ENCODE measurements around the gene ASAH2B. TPM values are rescaled to one million over a fixed set of nuclear protein-coding genes. Genes with fewer than 3 reads are reported as not detected.

Gene ASAH2B
- total RNA-seq (2012; rRNA removed): 4.4 and 5.0 TPM in 2 replicates
- polyA plus RNA-seq (2012; rRNA removed): 2.7 and 3.7 TPM in 2 replicates
- 0.70 and 0.77 TPM in 2 replicates for polyA plus RNA-seq (2012; cell fraction: cytosol; rRNA removed)
- 0.48 and 3.0 TPM in 2 replicates for polyA plus RNA-seq (2012; cell fraction: nucleus; rRNA removed; ENCODE audit: low replicate concordance)
- Bru-seq, nascent RNA: percentile 46 among the genes with signal in this experiment
- BruChase-seq, experiment 1, labeled RNA remaining after a 6-hour chase: percentile 43 among the genes with signal in this experiment
- BruChase-seq, experiment 2, labeled RNA remaining after a 2-hour chase: percentile 51 among the genes with signal in this experiment
- long read RNA-seq, full-length matches to known transcripts: 7 of 9 reads
- long read RNA-seq, partial matches to known transcripts: 1 of 9 reads
- long read RNA-seq, other reads (novel, unspliced or antisense): 1 of 9 reads

DNA sequence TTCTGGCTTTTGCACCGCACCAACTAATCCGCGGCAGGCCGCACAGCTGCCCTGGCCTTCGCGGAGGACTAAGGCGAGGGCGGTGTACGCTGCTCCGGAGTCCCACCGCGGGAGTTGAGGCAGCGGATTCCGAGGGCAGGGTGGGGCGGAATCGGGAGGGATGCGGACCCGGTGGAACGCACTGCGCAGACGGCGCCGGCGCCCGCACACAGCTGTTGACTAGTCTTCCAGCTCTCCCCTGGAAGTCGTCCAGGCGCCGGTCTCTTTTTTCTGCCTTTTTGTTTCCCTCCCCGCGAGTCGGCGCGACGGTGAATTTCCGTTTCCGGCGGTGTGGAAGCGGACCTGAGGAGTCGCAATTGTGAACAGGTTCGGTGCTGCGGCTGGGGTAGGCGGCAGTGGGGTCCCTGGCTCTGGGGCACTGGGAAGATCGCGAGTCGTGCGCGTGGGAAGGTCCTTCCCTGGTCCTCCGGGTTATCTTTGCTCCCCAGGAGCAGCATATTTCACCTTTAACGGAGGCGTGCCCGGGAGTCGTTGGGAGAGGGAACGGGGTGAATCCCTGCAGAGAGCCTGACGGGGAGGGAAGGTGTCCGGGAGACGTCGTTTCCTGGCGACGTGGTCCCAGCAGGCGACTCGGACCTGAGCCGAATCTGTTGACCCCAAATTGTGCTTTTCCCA lies at the start of gene ASAH2B:
Gene ASAH2B (plus strand): TSS at position 319 of the 675 bp plus-strand sequence. CDS start 5,195 bp downstream, outside the sequence.
- peak within 1 kb of the TSS; percentile 57; the same call in 1 of the 3 replicates for H2BK15ac ChIP-seq (ENCODE audit: low read depth, low read length)
- peak within 1 kb of the TSS; percentile 82 for H3K4me2 ChIP-seq (ENCODE audit: low read depth, low read length)
- in situ Hi-C loops (cut with MboI; ENCODE audit: low sequenced_read_pairs): no loop called here
- peak within 1 kb of the TSS; percentile 93 for H4K5ac ChIP-seq (ENCODE audit: low read depth, low read length)
- no peaks in the 10 kb centered on the region for H4K20me1 ChIP-seq (ENCODE audit: insufficient read depth, low read length)
- H3K23ac ChIP-seq (ENCODE audit: low read depth, low read length): peak within 1 kb of the TSS; percentile 78
- TF ChIP-seq, protein P1, sequence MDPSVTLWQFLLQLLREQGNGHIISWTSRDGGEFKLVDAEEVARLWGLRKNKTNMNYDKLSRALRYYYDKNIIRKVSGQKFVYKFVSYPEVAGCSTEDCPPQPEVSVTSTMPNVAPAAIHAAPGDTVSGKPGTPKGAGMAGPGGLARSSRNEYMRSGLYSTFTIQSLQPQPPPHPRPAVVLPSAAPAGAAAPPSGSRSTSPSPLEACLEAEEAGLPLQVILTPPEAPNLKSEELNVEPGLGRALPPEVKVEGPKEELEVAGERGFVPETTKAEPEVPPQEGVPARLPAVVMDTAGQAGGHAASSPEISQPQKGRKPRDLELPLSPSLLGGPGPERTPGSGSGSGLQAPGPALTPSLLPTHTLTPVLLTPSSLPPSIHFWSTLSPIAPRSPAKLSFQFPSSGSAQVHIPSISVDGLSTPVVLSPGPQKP (IDR thresholded peaks at IDR 0.05; ENCODE audit: borderline replicate concordance, low read depth, low read length): no peak
- TF ChIP-seq BHLHE40 (IDR thresholded peaks at IDR 0.05; ENCODE audit: low read depth, low read length) (no peak), RFX5 (IDR thresholded peaks at IDR 0.05; ENCODE audit: low read depth, low read length) (no peak), CHD1 (IDR thresholded peaks at IDR 0.05; ENCODE audit: low read depth, low read length) (no peak), RCOR1 (IDR thresholded peaks at IDR 0.05; ENCODE audit: insufficient replicate concordance, low read length) (peak; percentile 19), CEBPB (IDR thresholded peaks at IDR 0.05; ENCODE audit: low read depth, low read length) (no peak), POLR2A (IDR thresholded peaks at IDR 0.05; ENCODE audit: low read depth, low read length) (peak; percentile 59; the same call in 1 of the 2 replicates), RAD21 (IDR thresholded peaks at IDR 0.05; ENCODE audit: low read length) (no peak), NFE2L2 (IDR thresholded peaks at IDR 0.05; ENCODE audit: low read depth, low read length) (no peak), MAZ (IDR thresholded peaks at IDR 0.05; ENCODE audit: borderline replicate concordance, low read depth, low read length) (peak; percentile 72), MXI1 (IDR thresholded peaks at IDR 0.05; ENCODE audit: borderline replicate concordance, low read depth, low read length) (no peak)
- TF ChIP-seq, protein P2, sequence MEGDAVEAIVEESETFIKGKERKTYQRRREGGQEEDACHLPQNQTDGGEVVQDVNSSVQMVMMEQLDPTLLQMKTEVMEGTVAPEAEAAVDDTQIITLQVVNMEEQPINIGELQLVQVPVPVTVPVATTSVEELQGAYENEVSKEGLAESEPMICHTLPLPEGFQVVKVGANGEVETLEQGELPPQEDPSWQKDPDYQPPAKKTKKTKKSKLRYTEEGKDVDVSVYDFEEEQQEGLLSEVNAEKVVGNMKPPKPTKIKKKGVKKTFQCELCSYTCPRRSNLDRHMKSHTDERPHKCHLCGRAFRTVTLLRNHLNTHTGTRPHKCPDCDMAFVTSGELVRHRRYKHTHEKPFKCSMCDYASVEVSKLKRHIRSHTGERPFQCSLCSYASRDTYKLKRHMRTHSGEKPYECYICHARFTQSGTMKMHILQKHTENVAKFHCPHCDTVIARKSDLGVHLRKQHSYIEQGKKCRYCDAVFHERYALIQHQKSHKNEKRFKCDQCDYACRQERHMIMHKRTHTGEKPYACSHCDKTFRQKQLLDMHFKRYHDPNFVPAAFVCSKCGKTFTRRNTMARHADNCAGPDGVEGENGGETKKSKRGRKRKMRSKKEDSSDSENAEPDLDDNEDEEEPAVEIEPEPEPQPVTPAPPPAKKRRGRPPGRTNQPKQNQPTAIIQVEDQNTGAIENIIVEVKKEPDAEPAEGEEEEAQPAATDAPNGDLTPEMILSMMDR (conservative IDR thresholded peaks at IDR 0.05; ENCODE audit: low read depth, low read length): no peak
- H3K56ac ChIP-seq (ENCODE audit: extremely low read depth, insufficient read depth, low read length): peak within 1 kb of the TSS; percentile 80
- peak within 1 kb of the TSS; percentile 50 for H2AK5ac ChIP-seq (ENCODE audit: low read depth, low read length)
- H3K4me3 ChIP-seq (ENCODE audit: insufficient read depth, low read depth, low read length): peak within 1 kb of the TSS; percentile 82
- DNase-seq (peak; percentile 74), ATAC-seq (ENCODE audit: low read depth) (peak; percentile 90)
- H3K9ac ChIP-seq (ENCODE audit: low read depth, low read length): peak within 1 kb of the TSS; percentile 84
- no peaks in the 10 kb centered on the region for H3K27me3 ChIP-seq (ENCODE audit: control insufficient read depth, insufficient read depth, low read length)
- H2AFZ ChIP-seq (replicated peaks; ENCODE audit: low read length, poor library complexity): peak within 1 kb of the TSS; percentile 99
- H3K4me1 ChIP-seq (ENCODE audit: control insufficient read depth, insufficient read depth, low read length): no peaks in the 10 kb centered on the region
- intact Hi-C loops (cut with micrococcal nuclease): loop anchor here (5.0 kb wide), 1 partner anchor 117 kb away; the partner anchor contains the start of gene SGMS1
- POLR2A ChIA-PET (ENCODE audit: unreplicated experiment): interaction anchor here (0.6 kb wide), 1 partner anchor 207 kb away, joined by 3 read pairs; no protein-coding TSS in a partner anchor
- CTCF ChIA-PET: no interaction called here
- 1% methylated on average over 15 of the region's 62 CpGs; no CpG with 5 or more reads in 1 of the 2 experiments for WGBS, 2 experiments (ENCODE audit: extremely low coverage in 2 of 2, insufficient read length in 1 of 2)
- H3K4ac ChIP-seq (ENCODE audit: low read depth, low read length): peak within 1 kb of the TSS; percentile 82
- H3K18ac ChIP-seq (ENCODE audit: low read depth, low read length): peak within 1 kb of the TSS; percentile 65
- dilution Hi-C loops (cut with HindIII; ENCODE audit: low sequenced_read_pairs, unreplicated experiment): no loop called here
- H3K14ac ChIP-seq (replicated peaks; ENCODE audit: low read depth, low read length): peak within 1 kb of the TSS; percentile 94
- H2AK9ac ChIP-seq (replicated peaks; ENCODE audit: low read depth, low read length, poor library complexity): peak within 1 kb of the TSS; percentile 67
- H3K36me3 ChIP-seq (ENCODE audit: control insufficient read depth, insufficient read depth, low read length): no peaks in the 10 kb centered on the region
- H4K91ac ChIP-seq (ENCODE audit: insufficient read depth, low read depth, low read length): peak within 1 kb of the TSS; percentile 85
- peak within 1 kb of the TSS; percentile 82 for H2BK120ac ChIP-seq (ENCODE audit: low read depth, low read length)
- H4K8ac ChIP-seq (ENCODE audit: low read depth in 2 of 2, low read length in 2 of 2): peak within 1 kb of the TSS; percentile 92 to 99
- no peak within 1 kb of the TSS; the same call in 1 of the 2 replicates for H2BK20ac ChIP-seq (ENCODE audit: low read depth, low read length)
- no TSS peak for BruUV-seq (replicated peaks)
- H3K27ac ChIP-seq (ENCODE audit: insufficient read depth, low read length): peak within 1 kb of the TSS; percentile 92
- H3K9me1 ChIP-seq (ENCODE audit: insufficient read depth, low read length): 0 out of 2 replicates have a peak, but pooled peaks cover 5% of the 10 kb centered on the region
- H3K9me3 ChIP-seq (ENCODE audit: control insufficient read depth, insufficient read depth, low read length): no peaks in the 10 kb centered on the region
- peaks cover 0 to 5% of the 10 kb centered on the region in 2 experiments; a peak in 1 of 4 replicates for H3K79me1 ChIP-seq (ENCODE audit: low read depth in 1 of 2, low read length in 2 of 2)
- peak within 1 kb of the TSS; percentile 80 for H2BK5ac ChIP-seq (ENCODE audit: low read depth, low read length, poor library complexity, severe bottlenecking)

Measured in IMR-90 (cell line).